GM12878 (cell line): Measurements from ENCODE around the gene SLC45A3. TPM values are rescaled to one million over a fixed set of nuclear protein-coding genes. Genes with fewer than 3 reads are reported as not detected.
A peak's percentile ranks its signal among the peaks of the same experiment; 100 is the strongest.

Experiments used
- ASH2L ChIP-seq: fragments of 300-600, 200-600 bp; sonication (generic); IDR thresholded peaks from 2 replicates; pipeline ENCODE4 v1.6.1; 2017; ENCODE audit warnings: low read depth, mild to moderate bottlenecking, borderline replicate concordance
- CBX3 ChIP-seq: fragments of 200-600 bp; sonication (generic); IDR thresholded peaks from 2 replicates; pipeline ENCODE4 v1.6.1; 2016; ENCODE audit warnings: low read depth, borderline replicate concordance
- CHD4 ChIP-seq: fragments of 200-600 bp; sonication (generic); IDR thresholded peaks from 2 replicates; pipeline ENCODE4 v1.6.1; 2016; ENCODE audit warnings: mild to moderate bottlenecking
- CUX1 ChIP-seq: IDR thresholded peaks from 2 replicates; pipeline ENCODE4 v1.6.1; 2012; ENCODE audit warnings: improper control_type of control experiment, low read depth, low read length; ENCODE audit not compliant: insufficient replicate concordance
- EED ChIP-seq: sonication (generic); IDR thresholded peaks from 2 replicates; pipeline ENCODE4 v1.6.1; 2016; ENCODE audit warnings: antibody characterized with exemption, low read depth
- HDAC6 ChIP-seq: fragments of 200-600 bp; sonication (generic); IDR thresholded peaks from one replicate; pipeline ENCODE4 v1.8.0; 2017; ENCODE audit warnings: antibody characterized with exemption; ENCODE audit not compliant: unreplicated experiment
- JUNB ChIP-seq: IDR thresholded peaks from 2 replicates; pipeline ENCODE4 v1.6.1; 2016; ENCODE audit warnings: antibody characterized with exemption, mild to moderate bottlenecking
- JUND ChIP-seq: IDR thresholded peaks from 2 replicates; pipeline ENCODE4 v1.6.1; 2012; ENCODE audit warnings: low read depth, mild to moderate bottlenecking, low read length, improper control_type of control experiment, moderate library complexity
- LARP7 ChIP-seq: fragments of 450-650 bp; IDR thresholded peaks from 2 replicates; pipeline ENCODE4 v1.6.1; 2017; ENCODE audit warnings: mild to moderate bottlenecking
- MEF2B ChIP-seq: fragments of 450-650 bp; IDR thresholded peaks from 2 replicates; pipeline ENCODE4 v1.6.1; 2018; ENCODE audit warnings: mild to moderate bottlenecking, moderate library complexity; ENCODE audit not compliant: partially characterized antibody, poor library complexity, severe bottlenecking
- MXI1 ChIP-seq: fragments of 150-350 bp; IDR thresholded peaks from 2 replicates; pipeline ENCODE4 v1.6.1; 2011; ENCODE audit warnings: low read depth, mild to moderate bottlenecking, inconsistent platforms, low read length, improper control_type of control experiment
- NBN ChIP-seq: fragments of 450-650 bp; IDR thresholded peaks from 2 replicates; pipeline ENCODE4 v1.6.1; 2016
- NRF1 ChIP-seq: conservative IDR thresholded peaks from 2 replicates; pipeline ENCODE4 v1.6.1; 2011; ENCODE audit warnings: mild to moderate bottlenecking, low read depth, low read length, improper control_type of control experiment
- PML ChIP-seq: IDR thresholded peaks from 2 replicates; pipeline ENCODE4 v1.6.1; 2012; ENCODE audit warnings: low read length, inconsistent platforms
- POLR2A ChIP-seq: IDR thresholded peaks from 2 replicates; pipeline ENCODE4 v1.6.1; 2011; ENCODE audit warnings: low read depth, mild to moderate bottlenecking, low read length
- POLR2AphosphoS2 ChIP-seq: IDR thresholded peaks from 2 replicates; pipeline ENCODE4 v1.6.1; 2011; ENCODE audit warnings: low read depth, mild to moderate bottlenecking, low read length, improper control_type of control experiment, moderate library complexity
- POU2F2 ChIP-seq: IDR thresholded peaks from 3 replicates; pipeline ENCODE4 v1.6.1; 2011; ENCODE audit warnings: low read depth, mild to moderate bottlenecking, low read length, borderline replicate concordance
- RAD21 ChIP-seq: IDR thresholded peaks from 2 replicates; pipeline ENCODE4 v1.6.1; 2011; ENCODE audit warnings: mild to moderate bottlenecking, low read depth, low read length, moderate library complexity; ENCODE audit not compliant: insufficient read depth
- RELA ChIP-seq: fragments of 450-650 bp; IDR thresholded peaks from 2 replicates; pipeline ENCODE4 v1.8.0; 2014; ENCODE audit warnings: borderline replicate concordance; ENCODE audit not compliant: partially characterized antibody
- SREBF1 ChIP-seq: IDR thresholded peaks from 2 replicates; pipeline ENCODE4 v1.6.1; 2012; ENCODE audit warnings: mild to moderate bottlenecking, low read length
- STAT1 ChIP-seq: fragments of 450-650 bp; conservative IDR thresholded peaks from 2 replicates; pipeline ENCODE4 v1.6.1; 2014; ENCODE audit warnings: antibody characterized with exemption, mild to moderate bottlenecking
- TBL1XR1 ChIP-seq: IDR thresholded peaks from 2 replicates; pipeline ENCODE4 v1.6.1; 2012; ENCODE audit warnings: low read depth, low read length, improper control_type of control experiment
- YY1 ChIP-seq: IDR thresholded peaks from 2 replicates; pipeline ENCODE4 v1.6.1; 2011; ENCODE audit warnings: low read depth, mild to moderate bottlenecking, low read length
- ZNF384 ChIP-seq: IDR thresholded peaks from 2 replicates; pipeline ENCODE4 v1.6.1; 2012; ENCODE audit warnings: low read depth, mild to moderate bottlenecking, low read length, improper control_type of control experiment, borderline replicate concordance
- polyA plus RNA-seq, 11 experiments: library from polyadenylated mRNA; depleted of rRNA in 4 of 11; unstranded in 6 of 11; stranded (reverse) in 5 of 11; fragments of >200 nt; fragmentation: Nextera tagmentation in 4 of 11; fragmentation: Illumina TruSeq in 1 of 11; extraction: Ambion mirVana in 4 of 11; extraction: Trizol in 1 of 11; gene quantifications; 1 replicate in 1 of 11; 2 replicates in 10 of 11; pipeline versions ENCODE4 v1.2.1 to v1.2.3, GENCODE V29; 2011 to 2016; ENCODE audit warnings: inconsistent platforms in 2 of 11, missing spikeins in 2 of 11, low read depth in 1 of 11
- total RNA-seq, 4 experiments: library from RNA; depleted of rRNA in 3 of 4; stranded (reverse); fragments of >200 nt in 3 of 4; fragmentation: Illumina TruSeq in 1 of 4; extraction: Trizol in 1 of 4; gene quantifications; 2 replicates each; pipeline versions ENCODE4 v1.2.1 to v1.2.3, GENCODE V29; 2013 to 2021
- TF ChIP-seq, protein P1 (sequence below): IDR thresholded peaks from 2 replicates; pipeline ENCODE4 v1.6.1; 2011; ENCODE audit warnings: low read depth, mild to moderate bottlenecking, low read length, moderate library complexity, borderline replicate concordance; ENCODE audit errors: extremely low read depth
- TF ChIP-seq, protein P2 (sequence below): fragments of 150-350 bp; IDR thresholded peaks from 2 replicates; pipeline ENCODE4 v1.6.1; 2014; ENCODE audit warnings: mild to moderate bottlenecking, low read depth, low read length

The SLC45A3 gene
- total and polyA plus RNA-seq, 10 of the 15 experiments (the other 5 are each of a cell fraction or from before 2014, with no cell fraction given) = 0.26 to 10.3 (median 4.1) TPM

GRCh38 chr1:205631010-205631767, 49.1 kb downstream of the SLC45A3 start (continued):
- TF ChIP-seq STAT1 = no peak
- peak; percentile 35; the same call in 1 of the 2 replicates for TF ChIP-seq TBL1XR1
- TF ChIP-seq EED = no peak; the same call in 1 of the 2 replicates
- TF ChIP-seq YY1 = peak; percentile 40; the same call in 1 of the 2 replicates
- no peak for TF ChIP-seq LARP7
- TF ChIP-seq MXI1 = peak; percentile 91
- TF ChIP-seq ASH2L = no peak; the same call in 1 of the 2 replicates
- no peak for TF ChIP-seq HDAC6
- TF ChIP-seq POU2F2 = peak; percentile 63; the same call in 1 of the 3 replicates
- no peak for TF ChIP-seq CUX1
- peak; percentile 93 for TF ChIP-seq NBN
- TF ChIP-seq JUNB = peak; percentile 52
- TF ChIP-seq, protein P1, sequence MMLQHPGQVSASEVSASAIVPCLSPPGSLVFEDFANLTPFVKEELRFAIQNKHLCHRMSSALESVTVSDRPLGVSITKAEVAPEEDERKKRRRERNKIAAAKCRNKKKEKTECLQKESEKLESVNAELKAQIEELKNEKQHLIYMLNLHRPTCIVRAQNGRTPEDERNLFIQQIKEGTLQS = no peak
- peak; percentile 36; the same call in 1 of the 2 replicates for TF ChIP-seq JUND
- TF ChIP-seq MEF2B = peak; percentile 70
- TF ChIP-seq CBX3 = no peak
- peak; percentile 86 for TF ChIP-seq ZNF384
- peak; percentile 62 for TF ChIP-seq POLR2AphosphoS2
- TF ChIP-seq POLR2A = peak; percentile 79
- TF ChIP-seq NRF1 = no peak
- TF ChIP-seq, protein P2, sequence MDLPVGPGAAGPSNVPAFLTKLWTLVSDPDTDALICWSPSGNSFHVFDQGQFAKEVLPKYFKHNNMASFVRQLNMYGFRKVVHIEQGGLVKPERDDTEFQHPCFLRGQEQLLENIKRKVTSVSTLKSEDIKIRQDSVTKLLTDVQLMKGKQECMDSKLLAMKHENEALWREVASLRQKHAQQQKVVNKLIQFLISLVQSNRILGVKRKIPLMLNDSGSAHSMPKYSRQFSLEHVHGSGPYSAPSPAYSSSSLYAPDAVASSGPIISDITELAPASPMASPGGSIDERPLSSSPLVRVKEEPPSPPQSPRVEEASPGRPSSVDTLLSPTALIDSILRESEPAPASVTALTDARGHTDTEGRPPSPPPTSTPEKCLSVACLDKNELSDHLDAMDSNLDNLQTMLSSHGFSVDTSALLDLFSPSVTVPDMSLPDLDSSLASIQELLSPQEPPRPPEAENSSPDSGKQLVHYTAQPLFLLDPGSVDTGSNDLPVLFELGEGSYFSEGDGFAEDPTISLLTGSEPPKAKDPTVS = no peak
- TF ChIP-seq SREBF1 = no peak
- no peak for TF ChIP-seq RAD21
- peak; percentile 82 for TF ChIP-seq PML
- TF ChIP-seq RELA = no peak
- TF ChIP-seq CHD4 = no peak
